A549 (cell line): ENCODE results near the gene PLCB4. TPM values are rescaled to one million over a fixed set of nuclear protein-coding genes. Genes with fewer than 3 reads are reported as not detected.
"Not testable (repeated sequence)": the region's sequence is repeated elsewhere in the genome, so short reads cannot be mapped to it uniquely, and the experiment has no call there.

Experiments
- ATAC-seq, 2 experiments: fragments of 200-7000 bp in 1 of 2; fragments of >200 bp in 1 of 2; cut with Nextera tagmentation in 1 of 2; cut with Tn5 transposase in 1 of 2; 3 replicates each; pipeline versions ENCODE4 v1.8.0 to v1.9.1; 2018 to 2020; ENCODE audit warnings: mild to moderate bottlenecking in 1 of 2, moderate library complexity in 1 of 2
- CTCF ChIA-PET: fragments of 300-600 bp; sonication (Branson Sonifier 250); formaldehyde crosslinking; extraction: SDS; loops from one replicate; lab custom pipeline; 2021; ENCODE audit warnings: antibody characterized with exemption, inconsistent platforms; lab: Yijun Ruan, JAX
- POLR2A ChIA-PET: fragments of 350-600 bp; formaldehyde crosslinking; extraction: SDS; loops from one replicate; lab custom pipeline; 2021; ENCODE audit warnings: antibody characterized with exemption, inconsistent platforms; lab: Yijun Ruan, JAX
- DNase-seq, 2 experiments: peaks; one replicate each; pipeline versions ENCODE4 v3.0.0 to v3.0.0-alpha.2; 2011 to 2016; ENCODE audit warnings: low read depth in 1 of 2, low spot score in 1 of 2
- FAIRE-seq: peaks from 2 replicates; lab custom pipeline; 2011; peaks lifted over from hg19 to GRCh38; lab: Jason Lieb, UNC
- H3K27ac ChIP-seq, 2 experiments: fragments of >200 bp; sonication (Bioruptor Twin); formaldehyde crosslinking; 3 replicates each; pipeline ENCODE4 v1.5.1; 2016 to 2017
- H3K4me1 ChIP-seq: fragments of >200 bp; sonication (Bioruptor Twin); formaldehyde crosslinking; 3 replicates; pipeline ENCODE4 v1.6.1; 2016
- H3K4me2 ChIP-seq: fragments of >200 bp; sonication (Bioruptor Twin); formaldehyde crosslinking; 3 replicates; pipeline ENCODE4 v1.6.1; 2016
- H3K4me3 ChIP-seq: fragments of >200 bp; sonication (Bioruptor Twin); formaldehyde crosslinking; 3 replicates; pipeline ENCODE4 v1.5.1; 2016
- H3K9me3 ChIP-seq: fragments of >200 bp; sonication (Bioruptor Twin); formaldehyde crosslinking; 3 replicates; pipeline ENCODE4 v1.6.1; 2016
- ATOH8 ChIP-seq: fragments of 250-450 bp; sonication (Bioruptor Pico); IDR thresholded peaks from 2 replicates; pipeline ENCODE4 v1.5.0; 2020; ENCODE audit warnings: low read depth, mild to moderate bottlenecking, moderate library complexity
- BHLHE40 ChIP-seq: IDR thresholded peaks from 2 replicates; pipeline ENCODE4 v1.6.1; 2012; ENCODE audit warnings: low read depth, low read length, inconsistent platforms
- CEBPB ChIP-seq, 2 experiments: fragments of >200 bp in 1 of 2; sonication (Bioruptor Twin) in 1 of 2; formaldehyde crosslinking in 1 of 2; IDR thresholded peaks; 2 replicates each; pipeline ENCODE4 v1.6.1; 2012 to 2016
- EP300 ChIP-seq, 2 experiments: fragments of >200 bp; sonication (Bioruptor Twin); formaldehyde crosslinking; IDR thresholded peaks; 2 replicates in 1 of 2; 3 replicates in 1 of 2; pipeline ENCODE4 v1.6.1; 2016 to 2017
- ESRRA ChIP-seq: fragments of 150-350 bp; IDR thresholded peaks from 2 replicates; pipeline ENCODE4 v1.6.1; 2014; ENCODE audit warnings: mild to moderate bottlenecking, low read length, borderline replicate concordance
- FOSL2 ChIP-seq, 2 experiments: fragments of 450-650 bp in 1 of 2; fragments of >200 bp in 1 of 2; sonication (Bioruptor Twin) in 1 of 2; formaldehyde crosslinking; IDR thresholded peaks; 2 replicates each; pipeline versions ENCODE4 v1.5.0 to v1.6.1; 2016 to 2020; ENCODE audit warnings: mild to moderate bottlenecking in 1 of 2, moderate library complexity in 1 of 2
- FOXS1 ChIP-seq: fragments of 250-450 bp; sonication (Bioruptor Pico); IDR thresholded peaks from 2 replicates; pipeline ENCODE4 v1.5.0; 2020; ENCODE audit warnings: mild to moderate bottlenecking, moderate library complexity
- GATA3 ChIP-seq: IDR thresholded peaks from 2 replicates; pipeline ENCODE4 v1.6.1; 2012; ENCODE audit warnings: borderline replicate concordance
- HOXA7 ChIP-seq: fragments of 250-450 bp; sonication (Bioruptor Pico); IDR thresholded peaks from 2 replicates; pipeline ENCODE4 v1.5.0; 2020; ENCODE audit warnings: mild to moderate bottlenecking, moderate library complexity
- HOXB5 ChIP-seq: fragments of 250-450 bp; sonication (Bioruptor Pico); IDR thresholded peaks from 2 replicates; pipeline ENCODE4 v1.5.0; 2020; ENCODE audit warnings: mild to moderate bottlenecking, moderate library complexity
- JUN ChIP-seq, 2 experiments: fragments of >200 bp; sonication (Bioruptor Twin); formaldehyde crosslinking; IDR thresholded peaks; 2 replicates in 1 of 2; 3 replicates in 1 of 2; pipeline ENCODE4 v1.6.1; 2016 to 2017
- JUNB ChIP-seq: fragments of >200 bp; sonication (Bioruptor Twin); formaldehyde crosslinking; IDR thresholded peaks from 2 replicates; pipeline ENCODE4 v1.6.1; 2016
- KDM5A ChIP-seq: fragments of 200-600 bp; sonication (generic); IDR thresholded peaks from 2 replicates; pipeline ENCODE4 v1.6.1; 2016; ENCODE audit warnings: antibody characterized with exemption, mild to moderate bottlenecking
- MAFK ChIP-seq: fragments of 450-650 bp; IDR thresholded peaks from 2 replicates; pipeline ENCODE4 v1.6.1; 2014; ENCODE audit not compliant: partially characterized antibody
- MAX ChIP-seq: IDR thresholded peaks from 2 replicates; pipeline ENCODE4 v1.6.1; 2012
- MYC ChIP-seq: IDR thresholded peaks from 2 replicates; pipeline ENCODE4 v1.6.1; 2012; ENCODE audit warnings: mild to moderate bottlenecking, inconsistent platforms, low read length, improper control_type of control experiment, borderline replicate concordance
- NFE2L2 ChIP-seq: fragments of 150-350 bp; conservative IDR thresholded peaks from 2 replicates; pipeline ENCODE4 v1.6.1; 2014; ENCODE audit warnings: low read length
- POLR2A ChIP-seq: IDR thresholded peaks from 2 replicates; pipeline ENCODE4 v1.6.1; 2012; ENCODE audit warnings: mild to moderate bottlenecking, low read length
- RAD21 ChIP-seq, 2 experiments: fragments of >200 bp in 1 of 2; sonication (Bioruptor Twin) in 1 of 2; formaldehyde crosslinking in 1 of 2; IDR thresholded peaks in 1 of 2; conservative IDR thresholded peaks in 1 of 2; 2 replicates in 1 of 2; 3 replicates in 1 of 2; pipeline ENCODE4 v1.6.1; 2012 to 2018; ENCODE audit warnings: inconsistent platforms in 1 of 2
- RARB ChIP-seq: fragments of 250-450 bp; sonication (Bioruptor Pico); IDR thresholded peaks from 2 replicates; pipeline ENCODE4 v1.8.0; 2021; ENCODE audit warnings: mild to moderate bottlenecking, moderate library complexity
- RNF2 ChIP-seq: fragments of 200-600 bp; sonication (generic); IDR thresholded peaks from 2 replicates; pipeline ENCODE4 v1.6.1; 2016; ENCODE audit warnings: low read depth, mild to moderate bottlenecking, antibody characterized with exemption, moderate library complexity, borderline replicate concordance
- SMC3 ChIP-seq: fragments of >200 bp; sonication (Bioruptor Twin); formaldehyde crosslinking; IDR thresholded peaks from 3 replicates; pipeline ENCODE4 v1.6.1; 2018; ENCODE audit warnings: inconsistent platforms
- TP53 ChIP-seq: fragments of 250-450 bp; sonication (Bioruptor Pico); IDR thresholded peaks from 2 replicates; pipeline ENCODE4 v1.5.0; 2021; ENCODE audit warnings: mild to moderate bottlenecking, moderate library complexity
- WGBS: methylation state at CpG from one replicate; pipeline ENCODE4 v1.1.6; 2017; ENCODE audit errors: missing lambda C conversion rate; 5-methylcytosine and 5-hydroxymethylcytosine counted together
- polyA plus RNA-seq, 4 experiments: library from polyadenylated mRNA; depleted of rRNA in 3 of 4; stranded (reverse); fragments of >200 nt; fragmentation: RNase III in 1 of 4; extraction: RNeasy Plus Mini Kit Qiagen cat#74134 plus additional on column Dnase treatment in 1 of 4; gene quantifications; 2 replicates in 3 of 4; 3 replicates in 1 of 4; pipeline ENCODE4 v1.2.3, GENCODE V29; 2011 to 2017

Gene PLCB4
- polyA plus RNA-seq, 2 of the 4 experiments (the other 2 are of a cell fraction) = 17.1 to 32.1 TPM

- CTCF ChIA-PET = interaction anchor here (1.2 kb wide), 1 partner anchor 151 kb away, joined by 3 read pairs; no protein-coding TSS in a partner anchor
- Histone ChIP-seq H3K4me2 (no peak overlapping the region), H3K27ac (no peak overlapping the region)
Observed at GRCh38 chr20:9043364-9043763, 25.5 kb upstream of the PLCB4 start.

GRCh38 chr20:9047928-9048327 lies 21.0 kb upstream of the PLCB4 start:
- ATAC-seq, POLR2A ChIA-PET, DNase-seq, H3K9me3 ChIP-seq, FAIRE-seq, H3K4me3 ChIP-seq, H3K27ac ChIP-seq, H3K4me2 ChIP-seq: not testable (repeated sequence)
- H3K4me1 ChIP-seq = peaks cover 22% of the 10 kb centered on the region
- CTCF ChIA-PET = interaction anchor here (3.4 kb wide), 1 partner anchor 194 kb away, joined by 8 read pairs; no protein-coding TSS in a partner anchor
- whole genome bisulfite sequencing = 44% methylated on average over 1 of the region's 1 CpG

More at GRCh38 chr20:9043364-9043763, 25.5 kb upstream of the PLCB4 start:
- DNase-seq (no peak), FAIRE-seq (no peak), ATAC-seq (no peak)
- WGBS = 77% methylated on average over 5 of the region's 5 CpGs
- Histone ChIP-seq H3K4me1 (no peaks in the 10 kb centered on the region), H3K4me3 (no peak overlapping the region), H3K9me3 (no peaks in the 10 kb centered on the region)
- POLR2A ChIA-PET = no interaction called here
- TF ChIP-seq RAD21 (conservative IDR thresholded peaks at IDR 0.05 in 1 of 2, IDR thresholded peaks at IDR 0.05 in 1 of 2) = no peak

GRCh38 chr20:9051508-9051907 lies 17.4 kb upstream of the PLCB4 start:
- peak; percentile 94 to 98 for ATAC-seq
- Histone ChIP-seq H3K9me3 (no peaks in the 10 kb centered on the region), H3K4me2 (peak overlapping the region; percentile 74), H3K4me3 (no peak overlapping the region), H3K4me1 (peaks cover 22% of the 10 kb centered on the region), H3K27ac (peak overlapping the region; percentile 56 to 86)
- peak; percentile 97 for FAIRE-seq
- ChIA-PET CTCF (interaction anchor here (0.6 to 2.1 kb wide), 4 partner anchors 14 to 263 kb away, joined by 3 to 8 read pairs (median 3); no protein-coding TSS in a partner anchor), POLR2A (no interaction called here)
- TF ChIP-seq MAX (peak; percentile 59), EP300 (IDR thresholded peaks at IDR 0.05) (peak in 1 of 2 experiments; percentile 33; a peak in 2 of 5 replicates), SMC3 (0 out of 3 replicates have a peak, but pooled peaks have one; percentile 22), MAFK (peak; percentile 48), JUN (IDR thresholded peaks at IDR 0.05) (peak; percentile 33 to 62; a peak in 2 of 5 replicates), POLR2A (no peak), JUNB (peak; percentile 89), TP53 (CRISPR knock-in tag) (no peak), NFE2L2 (0 out of 2 replicates have a peak, but pooled peaks have one; percentile 12), RNF2 (no peak), RARB (CRISPR knock-in tag) (no peak), HOXB5 (CRISPR knock-in tag) (no peak), KDM5A (no peak), RAD21 (conservative IDR thresholded peaks at IDR 0.05 in 1 of 2, IDR thresholded peaks at IDR 0.05 in 1 of 2) (peak in 1 of 2 experiments; percentile 15; a peak in 1 of 5 replicates), GATA3 (peak; percentile 88; the same call in 1 of the 2 replicates), ESRRA (no peak), HOXA7 (CRISPR knock-in tag) (no peak), FOSL2 (IDR thresholded peaks at IDR 0.05) (peak; percentile 90), FOSL2 (CRISPR knock-in tag; IDR thresholded peaks at IDR 0.05) (peak; percentile 97), FOXS1 (CRISPR knock-in tag) (no peak), CEBPB (IDR thresholded peaks at IDR 0.05) (peak in 1 of 2 experiments; percentile 85; a peak in 2 of 4 replicates), MYC (no peak), BHLHE40 (no peak), ATOH8 (CRISPR knock-in tag) (no peak)
- 10% methylated on average over 2 of the region's 2 CpGs for WGBS
- peak; percentile 75 to 86 for DNase-seq
